Astrocyte (in vitro differentiated cells and primary cell): Measurements from ENCODE around the gene BCAT1. TPM values are rescaled to one million over a fixed set of nuclear protein-coding genes. Genes with fewer than 3 reads are reported as not detected.
"Not testable (repeated sequence)": the region's sequence is repeated elsewhere in the genome, so short reads cannot be mapped to it uniquely, and the experiment has no call there.

ENCODE experiments used
- DNase-seq: peaks from one replicate; pipeline ENCODE4 v3.0.0-alpha.2; 2010; ENCODE audit warnings: low read depth
- FAIRE-seq: peaks from 2 replicates; lab custom pipeline; 2011; peaks lifted over from hg19 to GRCh38; lab: Jason Lieb, UNC
- H2AFZ ChIP-seq: 2 replicates; pipeline ENCODE4 v1.6.0; 2012; ENCODE audit warnings: low read depth, low read length, inconsistent platforms
- H3K27ac ChIP-seq: 2 replicates; pipeline ENCODE4 v1.5.1; 2011; ENCODE audit warnings: low read depth, low read length, inconsistent platforms
- H3K27me3 ChIP-seq: 2 replicates; pipeline ENCODE4 v1.6.0; 2011; ENCODE audit warnings: low read length, inconsistent platforms; ENCODE audit not compliant: insufficient read depth
- H3K36me3 ChIP-seq: 2 replicates; pipeline ENCODE4 v1.5.1; 2011; ENCODE audit warnings: low read length, inconsistent platforms; ENCODE audit not compliant: insufficient read depth
- H3K4me1 ChIP-seq: 2 replicates; pipeline ENCODE4 v1.5.1; 2011; ENCODE audit warnings: low read length, inconsistent platforms; ENCODE audit not compliant: insufficient read depth
- H3K4me2 ChIP-seq: 2 replicates; pipeline ENCODE4 v1.6.0; 2012; ENCODE audit warnings: low read length, inconsistent platforms
- H3K4me3 ChIP-seq: 2 replicates; pipeline ENCODE4 v1.5.1; 2011; ENCODE audit warnings: low read depth, mild to moderate bottlenecking, low read length, inconsistent platforms; ENCODE audit not compliant: insufficient read depth
- H3K79me2 ChIP-seq: 2 replicates; pipeline ENCODE4 v1.6.0; 2012; ENCODE audit warnings: mild to moderate bottlenecking, low read length, inconsistent platforms; ENCODE audit not compliant: insufficient read depth
- H3K9ac ChIP-seq: 2 replicates; pipeline ENCODE4 v1.6.0; 2012; ENCODE audit warnings: mild to moderate bottlenecking, low read length, inconsistent platforms
- H3K9me3 ChIP-seq: 2 replicates; pipeline ENCODE4 v1.5.1; 2012; ENCODE audit warnings: low read depth, mild to moderate bottlenecking, low read length, inconsistent platforms; ENCODE audit not compliant: insufficient read depth
- H4K20me1 ChIP-seq: 2 replicates; pipeline ENCODE4 v1.6.0; 2012; ENCODE audit warnings: low read length, inconsistent platforms; ENCODE audit not compliant: insufficient read depth
- H3K27ac Mint-ChIP-seq: one replicate; pipeline ENCODE4 v1.8.0; 2021; ENCODE audit warnings: mild to moderate bottlenecking, mixed read lengths; ENCODE audit not compliant: unreplicated experiment
- H3K27me3 Mint-ChIP-seq: one replicate; pipeline ENCODE4 v1.8.0; 2021; ENCODE audit warnings: low read depth, mixed read lengths; ENCODE audit not compliant: unreplicated experiment
- H3K36me3 Mint-ChIP-seq: one replicate; pipeline ENCODE4 v1.8.0; 2021; ENCODE audit warnings: low read depth, mixed read lengths; ENCODE audit not compliant: unreplicated experiment
- H3K4me1 Mint-ChIP-seq: one replicate; pipeline ENCODE4 v1.8.0; 2021; ENCODE audit warnings: low read depth, mixed read lengths; ENCODE audit not compliant: unreplicated experiment
- H3K4me3 Mint-ChIP-seq: one replicate; pipeline ENCODE4 v1.8.0; 2021; ENCODE audit warnings: mild to moderate bottlenecking, moderate library complexity, mixed read lengths; ENCODE audit not compliant: unreplicated experiment
- H3K9me3 Mint-ChIP-seq: one replicate; pipeline ENCODE4 v1.8.0; 2021; ENCODE audit warnings: mild to moderate bottlenecking, mixed read lengths; ENCODE audit not compliant: unreplicated experiment
- CTCF ChIP-seq: IDR thresholded peaks from 2 replicates; pipeline ENCODE4 v1.5.1; 2011; ENCODE audit warnings: low read depth, mild to moderate bottlenecking, inconsistent platforms, low read length, moderate library complexity; ENCODE audit not compliant: insufficient read depth
- EZH2 ChIP-seq: IDR thresholded peaks from 2 replicates; pipeline ENCODE4 v1.6.1; 2012; ENCODE audit warnings: mild to moderate bottlenecking, low read length, inconsistent platforms; ENCODE audit not compliant: insufficient read depth
- total RNA-seq: library from RNA; stranded (reverse); gene quantifications from 2 replicates; pipeline ENCODE4 v1.2.1, GENCODE V29; 2021

BCAT1 gene
- total RNA-seq, 1 donor from 2014 or later, result 476 TPM

GRCh38 chr12:24966951-24967564 is 18.2 kb upstream of the BCAT1 start:
- Mint-ChIP-seq H3K9me3 (peaks cover 8% of the 10 kb centered on the region), H3K4me1 (no peaks in the 10 kb centered on the region), H3K27me3 (no peaks in the 10 kb centered on the region), H3K27ac (no peak overlapping the region), H3K36me3 (peaks cover 1% of the 10 kb centered on the region), H3K4me3 (no peak overlapping the region)
- FAIRE-seq, result no peak
- Histone ChIP-seq H3K27me3 (no peaks in the 10 kb centered on the region), H3K9ac (no peak overlapping the region), H3K27ac (no peak overlapping the region), H3K9me3 (no peaks in the 10 kb centered on the region), H3K4me2 (no peak overlapping the region), H4K20me1 (no peaks in the 10 kb centered on the region), H3K4me3 (no peak overlapping the region), H2AFZ (no peak overlapping the region), H3K79me2 (no peaks in the 10 kb centered on the region), H3K36me3 (no peaks in the 10 kb centered on the region), H3K4me1 (no peaks in the 10 kb centered on the region)
- TF ChIP-seq EZH2, result no peak
- DNase-seq, result no peak

- H3K4me3 ChIP-seq, result no peak overlapping the region
- no peaks in the 10 kb centered on the region for H3K79me2 ChIP-seq
- Mint-ChIP-seq H3K36me3 (peaks cover 1% of the 10 kb centered on the region), H3K4me3 (no peak overlapping the region), H3K27ac (no peak overlapping the region), H3K4me1 (no peaks in the 10 kb centered on the region), H3K9me3 (peaks cover 5% of the 10 kb centered on the region), H3K27me3 (no peaks in the 10 kb centered on the region)
- no peak for TF ChIP-seq EZH2
- no peak for TF ChIP-seq CTCF
- no peak overlapping the region for H3K9ac ChIP-seq
- no peak overlapping the region for H2AFZ ChIP-seq
- H3K4me2 ChIP-seq, result no peak overlapping the region
- no peaks in the 10 kb centered on the region for H3K27me3 ChIP-seq
- H3K36me3 ChIP-seq, result no peaks in the 10 kb centered on the region
- H4K20me1 ChIP-seq, result no peaks in the 10 kb centered on the region
- H3K4me1 ChIP-seq, result no peaks in the 10 kb centered on the region
- H3K27ac ChIP-seq, result no peak overlapping the region
- no peaks in the 10 kb centered on the region for H3K9me3 ChIP-seq
- no peak for FAIRE-seq
- no peak for DNase-seq
Measured at GRCh38 chr12:24964342-24964741, 15.4 kb upstream of the BCAT1 start.

GRCh38 chr12:24960222-24960855 is 11.4 kb upstream of the BCAT1 start:
- H3K4me1 ChIP-seq, result no peaks in the 10 kb centered on the region
- H3K9ac ChIP-seq, result no peak overlapping the region
- no peak overlapping the region for H3K27ac Mint-ChIP-seq

GRCh38 chr12:24956351-24956750 is 7.5 kb upstream of the BCAT1 start:
- not testable (repeated sequence) for H3K4me2 ChIP-seq, H3K36me3 Mint-ChIP-seq, H3K4me3 ChIP-seq, H3K27me3 Mint-ChIP-seq, H3K4me1 ChIP-seq, H3K36me3 ChIP-seq, H3K27ac Mint-ChIP-seq, H2AFZ ChIP-seq, DNase-seq, FAIRE-seq, H3K9me3 Mint-ChIP-seq, H3K79me2 ChIP-seq, H3K4me1 Mint-ChIP-seq, H3K4me3 Mint-ChIP-seq, H3K27ac ChIP-seq, H3K27me3 ChIP-seq, H3K9me3 ChIP-seq, H4K20me1 ChIP-seq, H3K9ac ChIP-seq

More at GRCh38 chr12:24960222-24960855, 11.4 kb upstream of the BCAT1 start:
- no peak overlapping the region for H2AFZ ChIP-seq
- no peaks in the 10 kb centered on the region for H3K79me2 ChIP-seq
- no peak overlapping the region for H3K27ac ChIP-seq
- Mint-ChIP-seq H3K27me3 (no peaks in the 10 kb centered on the region), H3K36me3 (peaks cover 1% of the 10 kb centered on the region), H3K9me3 (peaks cover 5% of the 10 kb centered on the region), H3K4me3 (no peak overlapping the region), H3K4me1 (no peaks in the 10 kb centered on the region)
- H3K4me3 ChIP-seq, result no peak overlapping the region
- peak; percentile 47 for DNase-seq
- TF ChIP-seq EZH2 (no peak), CTCF (peak; percentile 76)
- no peaks in the 10 kb centered on the region for H3K27me3 ChIP-seq
- no peaks in the 10 kb centered on the region for H3K9me3 ChIP-seq
- H4K20me1 ChIP-seq, result no peaks in the 10 kb centered on the region
- no peak overlapping the region for H3K4me2 ChIP-seq
- peak; percentile 80 for FAIRE-seq
- no peaks in the 10 kb centered on the region for H3K36me3 ChIP-seq
